IMR-90 (cell line): ENCODE measurements around the gene GSE1. TPM values are rescaled to one million over a fixed set of nuclear protein-coding genes. Genes with fewer than 3 reads are reported as not detected.

Source experiments
- ATAC-seq: fragments of 200-7000 bp; cut with Tn5 transposase; 2 replicates; pipeline ENCODE4 v1.9.1; 2020; ENCODE audit warnings: low read depth, mild to moderate bottlenecking, moderate library complexity
- BruUV-seq: library from RNA; stranded (reverse); fragments of 400-500 nt; replicated peaks from 2 replicates; lab custom pipeline; 2021; lab: Mats Ljungman, UMichigan
- CTCF ChIA-PET: fragments of 300-600 bp; formaldehyde crosslinking; extraction: SDS; loops from one replicate; lab custom pipeline; 2021; ENCODE audit warnings: antibody characterized with exemption; lab: Yijun Ruan, JAX
- POLR2A ChIA-PET: fragments of 300-600 bp; sonication (Branson Sonifier 250); formaldehyde crosslinking; loops from one replicate; lab custom pipeline; 2022; ENCODE audit warnings: antibody characterized with exemption; ENCODE audit not compliant: unreplicated experiment; lab: Charles Lee
- DNase-seq: peaks from one replicate; pipeline ENCODE4 v3.0.0; 2013
- H2AFZ ChIP-seq: replicated peaks from 2 replicates; pipeline ENCODE3; 2013; ENCODE audit warnings: low read length, mild to moderate bottlenecking; ENCODE audit not compliant: poor library complexity
- H2AK5ac ChIP-seq: 2 replicates; pipeline ENCODE4 v1.6.1; 2013; ENCODE audit warnings: low read depth, low read length, inconsistent platforms
- H2AK9ac ChIP-seq: replicated peaks from 2 replicates; pipeline ENCODE3; 2013; ENCODE audit warnings: mild to moderate bottlenecking, low read depth, low read length, moderate library complexity; ENCODE audit not compliant: poor library complexity
- H2BK120ac ChIP-seq: 2 replicates; pipeline ENCODE4 v1.6.1; 2013; ENCODE audit warnings: low read depth, low read length, inconsistent platforms
- H2BK15ac ChIP-seq: 3 replicates; pipeline ENCODE4 v1.6.1; 2013; ENCODE audit warnings: low read depth, low read length, inconsistent platforms
- H2BK20ac ChIP-seq: 2 replicates; pipeline ENCODE4 v1.6.1; 2013; ENCODE audit warnings: low read depth, mild to moderate bottlenecking, inconsistent platforms, low read length, moderate library complexity
- H2BK5ac ChIP-seq: 2 replicates; pipeline ENCODE4 v1.6.1; 2013; ENCODE audit warnings: mild to moderate bottlenecking, low read depth, low read length, inconsistent platforms; ENCODE audit not compliant: poor library complexity, severe bottlenecking
- H3K14ac ChIP-seq: replicated peaks from 2 replicates; pipeline ENCODE4 v1.6.1; 2013; ENCODE audit warnings: low read depth, low read length, inconsistent platforms
- H3K18ac ChIP-seq: 2 replicates; pipeline ENCODE4 v1.6.1; 2013; ENCODE audit warnings: low read depth, low read length, control low read depth
- H3K23ac ChIP-seq: 2 replicates; pipeline ENCODE4 v1.6.1; 2013; ENCODE audit warnings: low read depth, low read length, inconsistent platforms
- H3K27ac ChIP-seq: 2 replicates; pipeline ENCODE4 v1.5.1; 2013; ENCODE audit warnings: mild to moderate bottlenecking, control low read depth, low read length; ENCODE audit not compliant: insufficient read depth
- H3K27me3 ChIP-seq: 2 replicates; pipeline ENCODE4 v1.6.1; 2013; ENCODE audit warnings: low read length; ENCODE audit not compliant: control insufficient read depth, insufficient read depth
- H3K36me3 ChIP-seq: 2 replicates; pipeline ENCODE4 v1.6.1; 2013; ENCODE audit warnings: low read length, mixed read lengths; ENCODE audit not compliant: control insufficient read depth, insufficient read depth
- H3K4ac ChIP-seq: 2 replicates; pipeline ENCODE4 v1.6.1; 2013; ENCODE audit warnings: low read depth, low read length, inconsistent platforms
- H3K4me1 ChIP-seq: 2 replicates; pipeline ENCODE4 v1.6.1; 2013; ENCODE audit warnings: low read length, mixed read lengths; ENCODE audit not compliant: control insufficient read depth, insufficient read depth
- H3K4me2 ChIP-seq: 2 replicates; pipeline ENCODE4 v1.6.1; 2013; ENCODE audit warnings: low read depth, mild to moderate bottlenecking, control low read depth, low read length, moderate library complexity
- H3K4me3 ChIP-seq: 2 replicates; pipeline ENCODE4 v1.5.1; 2013; ENCODE audit warnings: low read depth, mild to moderate bottlenecking, control low read depth, low read length, moderate library complexity; ENCODE audit not compliant: insufficient read depth
- H3K56ac ChIP-seq: 2 replicates; pipeline ENCODE4 v1.6.1; 2013; ENCODE audit warnings: low read length, inconsistent platforms; ENCODE audit not compliant: insufficient read depth; ENCODE audit errors: extremely low read depth
- H3K79me1 ChIP-seq, 2 experiments: 2 replicates each; pipeline ENCODE4 v1.6.1; 2013; ENCODE audit warnings: low read length in 2 of 2, inconsistent platforms in 1 of 2, low read depth in 1 of 2
- H3K9ac ChIP-seq: 2 replicates; pipeline ENCODE4 v1.6.1; 2013; ENCODE audit warnings: low read depth, low read length, control low read depth
- H3K9me1 ChIP-seq: 2 replicates; pipeline ENCODE4 v1.6.1; 2013; ENCODE audit warnings: low read length, inconsistent platforms; ENCODE audit not compliant: insufficient read depth
- H3K9me3 ChIP-seq: 2 replicates; pipeline ENCODE4 v1.6.1; 2013; ENCODE audit warnings: low read length; ENCODE audit not compliant: control insufficient read depth, insufficient read depth
- H4K20me1 ChIP-seq: 2 replicates; pipeline ENCODE4 v1.6.1; 2013; ENCODE audit warnings: low read length, inconsistent platforms; ENCODE audit not compliant: insufficient read depth
- H4K5ac ChIP-seq: 2 replicates; pipeline ENCODE4 v1.6.1; 2013; ENCODE audit warnings: mild to moderate bottlenecking, low read depth, low read length, control low read depth
- H4K8ac ChIP-seq, 2 experiments: 2 replicates each; pipeline ENCODE4 v1.6.1; 2013; ENCODE audit warnings: low read depth in 2 of 2, low read length in 2 of 2, control low read depth in 1 of 2, inconsistent platforms in 1 of 2
- H4K91ac ChIP-seq: 2 replicates; pipeline ENCODE4 v1.6.1; 2013; ENCODE audit warnings: low read depth, low read length, inconsistent platforms; ENCODE audit not compliant: insufficient read depth
- CEBPB ChIP-seq: IDR thresholded peaks from 2 replicates; pipeline ENCODE4 v1.6.1; 2012; ENCODE audit warnings: low read depth, low read length, improper control_type of control experiment
- CTCF ChIP-seq: conservative IDR thresholded peaks from 2 replicates; pipeline ENCODE4 v1.5.1; 2012; ENCODE audit warnings: mild to moderate bottlenecking, low read depth, low read length, improper control_type of control experiment
- SMC3 ChIP-seq: fragments of 150-350 bp; IDR thresholded peaks from 2 replicates; pipeline ENCODE4 v1.6.1; 2016; ENCODE audit warnings: low read depth, mild to moderate bottlenecking, antibody characterized with exemption, low read length, moderate library complexity
- WGBS, 2 experiments: methylation state at CpG; one replicate each; pipeline versions ENCODE4 v1.1.5 to v1.1.7; 2013; ENCODE audit warnings: missing lambda C conversion rate in 2 of 2; ENCODE audit not compliant: insufficient read length in 1 of 2; ENCODE audit errors: extremely low coverage in 2 of 2; 5-methylcytosine and 5-hydroxymethylcytosine counted together
- dilution Hi-C: fragments of 300-500 bp; cut with HindIII; formaldehyde crosslinking; loops from one replicate; pipeline ENCODE4 v1.14.3; 2018; ENCODE audit warnings: low sequenced_read_pairs; ENCODE audit not compliant: unreplicated experiment
- in situ Hi-C: fragments of 300-500 bp; cut with MboI; formaldehyde crosslinking; loops from 3 replicates; pipeline ENCODE4 v1.14.3; 2019; ENCODE audit warnings: low sequenced_read_pairs, inconsistent platforms, mixed read lengths
- intact Hi-C: fragments of 100-400 bp; cut with micrococcal nuclease; formaldehyde crosslinking; loops from 2 replicates; pipeline ENCODE4 v1.10.0; 2022
- polyA plus RNA-seq, 3 experiments: library from polyadenylated mRNA; depleted of rRNA; stranded (reverse); fragments of >200 nt; gene quantifications; 2 replicates each; pipeline ENCODE4 v1.2.3, GENCODE V29; 2012; ENCODE audit warnings: low replicate concordance in 1 of 3
- total RNA-seq: library from RNA; depleted of rRNA; stranded (reverse); fragments of >200 nt; gene quantifications from 2 replicates; pipeline ENCODE4 v1.2.3, GENCODE V29; 2012

The GSE1 gene
- total and polyA plus RNA-seq, 2 of the 4 experiments (the other 2 are of a cell fraction) = 14.9 to 25.5 TPM

DNA sequence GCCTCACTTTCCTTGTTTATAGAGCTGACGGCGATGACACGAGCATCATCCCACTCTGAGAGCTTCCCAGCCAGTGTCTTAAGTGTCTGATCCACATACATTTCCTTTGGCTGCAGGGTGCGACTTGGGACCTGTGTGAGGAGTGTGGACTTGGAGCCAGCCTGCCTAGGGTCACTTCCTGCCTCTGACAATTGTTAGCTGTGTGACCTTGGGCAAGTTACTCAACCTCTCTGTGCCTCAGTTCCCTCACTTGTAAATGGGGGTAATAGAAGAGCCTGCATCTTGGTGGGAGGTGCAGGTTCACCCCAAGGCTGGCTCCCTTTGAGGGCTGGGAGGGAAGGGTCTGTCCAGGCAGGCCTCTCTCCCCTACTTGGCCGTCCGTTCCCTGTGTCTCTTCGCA, 27.4 kb upstream of the GSE1 start:
- Histone ChIP-seq H2AK9ac (peak overlapping the region; percentile 67), H3K9me3 (no peaks in the 10 kb centered on the region), H3K27ac (no peak overlapping the region), H4K91ac (peak overlapping the region; percentile 17; the same call in 1 of the 2 replicates), H3K23ac (no peak overlapping the region; the same call in 1 of the 2 replicates), H3K9ac (no peak overlapping the region), H2BK15ac (no peak overlapping the region), H3K79me1 (peaks cover 30 to 84% of the 10 kb centered on the region in 2 experiments), H4K5ac (no peak overlapping the region), H3K27me3 (no peaks in the 10 kb centered on the region), H3K4ac (peak overlapping the region; percentile 55; the same call in 1 of the 2 replicates), H4K8ac (no peak overlapping the region; a peak in 1 of 4 replicates), H2BK120ac (no peak overlapping the region), H3K18ac (no peak overlapping the region), H2AK5ac (peak overlapping the region; percentile 77), H3K56ac (no peak overlapping the region), H3K4me3 (no peak overlapping the region), H4K20me1 (peaks cover 50% of the 10 kb centered on the region), H3K4me1 (peaks cover 37% of the 10 kb centered on the region), H2BK5ac (no peak overlapping the region), H3K36me3 (no peaks in the 10 kb centered on the region), H3K14ac (peak overlapping the region; percentile 31; the same call in 1 of the 2 replicates), H3K4me2 (no peak overlapping the region), H2BK20ac (peak overlapping the region; percentile 34; the same call in 1 of the 2 replicates), H3K9me1 (peaks cover 17% of the 10 kb centered on the region), H2AFZ (no peak overlapping the region)
- ChIA-PET POLR2A (no interaction called here), CTCF (no interaction called here)
- BruUV-seq = no TSS peak
- no CpG with 5 or more reads among the region's 7 CpGs for WGBS, 2 experiments
- dilution Hi-C loops = no loop called here
- intact Hi-C loops = no loop called here
- ATAC-seq = no peak
- TF ChIP-seq SMC3 (no peak), CTCF (no peak), CEBPB (no peak)
- in situ Hi-C loops = no loop called here
- DNase-seq = no peak
